Astrocyte (in vitro differentiated cells and primary cell): ENCODE results near the gene PDGFC. TPM values are rescaled to one million over a fixed set of nuclear protein-coding genes. Genes with fewer than 3 reads are reported as not detected.
A peak's percentile ranks its signal among the peaks of the same experiment; 100 is the strongest.

Source experiments
- DNase-seq: peaks from one replicate; pipeline ENCODE4 v3.0.0-alpha.2; 2010; ENCODE audit warnings: low read depth
- FAIRE-seq: peaks from 2 replicates; lab custom pipeline; 2011; peaks lifted over from hg19 to GRCh38; lab: Jason Lieb, UNC
- H2AFZ ChIP-seq: 2 replicates; pipeline ENCODE4 v1.6.0; 2012; ENCODE audit warnings: low read depth, low read length, inconsistent platforms
- H3K27ac ChIP-seq: 2 replicates; pipeline ENCODE4 v1.5.1; 2011; ENCODE audit warnings: low read depth, low read length, inconsistent platforms
- H3K27me3 ChIP-seq: 2 replicates; pipeline ENCODE4 v1.6.0; 2011; ENCODE audit warnings: low read length, inconsistent platforms; ENCODE audit not compliant: insufficient read depth
- H3K36me3 ChIP-seq: 2 replicates; pipeline ENCODE4 v1.5.1; 2011; ENCODE audit warnings: low read length, inconsistent platforms; ENCODE audit not compliant: insufficient read depth
- H3K4me1 ChIP-seq: 2 replicates; pipeline ENCODE4 v1.5.1; 2011; ENCODE audit warnings: low read length, inconsistent platforms; ENCODE audit not compliant: insufficient read depth
- H3K4me2 ChIP-seq: 2 replicates; pipeline ENCODE4 v1.6.0; 2012; ENCODE audit warnings: low read length, inconsistent platforms
- H3K4me3 ChIP-seq: 2 replicates; pipeline ENCODE4 v1.5.1; 2011; ENCODE audit warnings: low read depth, mild to moderate bottlenecking, low read length, inconsistent platforms; ENCODE audit not compliant: insufficient read depth
- H3K79me2 ChIP-seq: 2 replicates; pipeline ENCODE4 v1.6.0; 2012; ENCODE audit warnings: mild to moderate bottlenecking, low read length, inconsistent platforms; ENCODE audit not compliant: insufficient read depth
- H3K9ac ChIP-seq: 2 replicates; pipeline ENCODE4 v1.6.0; 2012; ENCODE audit warnings: mild to moderate bottlenecking, low read length, inconsistent platforms
- H3K9me3 ChIP-seq: 2 replicates; pipeline ENCODE4 v1.5.1; 2012; ENCODE audit warnings: low read depth, mild to moderate bottlenecking, low read length, inconsistent platforms; ENCODE audit not compliant: insufficient read depth
- H4K20me1 ChIP-seq: 2 replicates; pipeline ENCODE4 v1.6.0; 2012; ENCODE audit warnings: low read length, inconsistent platforms; ENCODE audit not compliant: insufficient read depth
- H3K27ac Mint-ChIP-seq: one replicate; pipeline ENCODE4 v1.8.0; 2021; ENCODE audit warnings: mild to moderate bottlenecking, mixed read lengths; ENCODE audit not compliant: unreplicated experiment
- H3K27me3 Mint-ChIP-seq: one replicate; pipeline ENCODE4 v1.8.0; 2021; ENCODE audit warnings: low read depth, mixed read lengths; ENCODE audit not compliant: unreplicated experiment
- H3K36me3 Mint-ChIP-seq: one replicate; pipeline ENCODE4 v1.8.0; 2021; ENCODE audit warnings: low read depth, mixed read lengths; ENCODE audit not compliant: unreplicated experiment
- H3K4me1 Mint-ChIP-seq: one replicate; pipeline ENCODE4 v1.8.0; 2021; ENCODE audit warnings: low read depth, mixed read lengths; ENCODE audit not compliant: unreplicated experiment
- H3K4me3 Mint-ChIP-seq: one replicate; pipeline ENCODE4 v1.8.0; 2021; ENCODE audit warnings: mild to moderate bottlenecking, moderate library complexity, mixed read lengths; ENCODE audit not compliant: unreplicated experiment
- H3K9me3 Mint-ChIP-seq: one replicate; pipeline ENCODE4 v1.8.0; 2021; ENCODE audit warnings: mild to moderate bottlenecking, mixed read lengths; ENCODE audit not compliant: unreplicated experiment
- CTCF ChIP-seq: IDR thresholded peaks from 2 replicates; pipeline ENCODE4 v1.5.1; 2011; ENCODE audit warnings: low read depth, mild to moderate bottlenecking, inconsistent platforms, low read length, moderate library complexity; ENCODE audit not compliant: insufficient read depth
- EZH2 ChIP-seq: IDR thresholded peaks from 2 replicates; pipeline ENCODE4 v1.6.1; 2012; ENCODE audit warnings: mild to moderate bottlenecking, low read length, inconsistent platforms; ENCODE audit not compliant: insufficient read depth
- total RNA-seq: library from RNA; stranded (reverse); gene quantifications from 2 replicates; pipeline ENCODE4 v1.2.1, GENCODE V29; 2021

Gene PDGFC
- total RNA-seq, 1 donor from 2014 or later: 167 TPM

- no peak for FAIRE-seq
- Mint-ChIP-seq H3K36me3 (no peaks in the 10 kb centered on the region), H3K4me1 (peaks cover 33% of the 10 kb centered on the region), H3K4me3 (no peak overlapping the region), H3K27me3 (no peaks in the 10 kb centered on the region), H3K9me3 (peaks cover 1% of the 10 kb centered on the region), H3K27ac (peak overlapping the region; percentile 60)
- DNase-seq: no peak
- Histone ChIP-seq H3K27me3 (no peaks in the 10 kb centered on the region), H3K4me1 (peaks cover under 1% of the 10 kb centered on the region), H3K4me3 (no peak overlapping the region), H3K9me3 (no peaks in the 10 kb centered on the region), H2AFZ (peak overlapping the region; percentile 30), H3K27ac (no peak overlapping the region), H3K9ac (no peak overlapping the region), H3K4me2 (no peak overlapping the region), H4K20me1 (no peaks in the 10 kb centered on the region), H3K79me2 (no peaks in the 10 kb centered on the region), H3K36me3 (no peaks in the 10 kb centered on the region)
- no peak for TF ChIP-seq EZH2
- no peak for TF ChIP-seq CTCF
These were observed 33.6 kb upstream of the PDGFC start for GRCh38 chr4:157005193-157005592.

- no peak overlapping the region for H3K9ac ChIP-seq
- no peaks in the 10 kb centered on the region for H3K36me3 Mint-ChIP-seq
- H3K36me3 ChIP-seq: no peaks in the 10 kb centered on the region
- no peak overlapping the region for H3K4me3 Mint-ChIP-seq
- no peaks in the 10 kb centered on the region for H3K27me3 ChIP-seq
- no peaks in the 10 kb centered on the region for H3K27me3 Mint-ChIP-seq
- no peak overlapping the region for H2AFZ ChIP-seq
- no peak for FAIRE-seq
- no peak overlapping the region for H3K4me3 ChIP-seq
- H3K4me2 ChIP-seq: no peak overlapping the region
- H3K9me3 Mint-ChIP-seq: peaks cover 1% of the 10 kb centered on the region
- peak overlapping the region; percentile 97 for H3K27ac Mint-ChIP-seq
- H3K27ac ChIP-seq: peak overlapping the region; percentile 21
- H3K9me3 ChIP-seq: no peaks in the 10 kb centered on the region
- peaks cover 39% of the 10 kb centered on the region for H3K4me1 Mint-ChIP-seq
- H3K4me1 ChIP-seq: peaks cover 7% of the 10 kb centered on the region
- no peak for TF ChIP-seq EZH2
- TF ChIP-seq CTCF: no peak
- H4K20me1 ChIP-seq: no peaks in the 10 kb centered on the region
- DNase-seq: peak; percentile 10
- H3K79me2 ChIP-seq: no peaks in the 10 kb centered on the region
These were observed 32.9 kb upstream of the PDGFC start for GRCh38 chr4:157004279-157005161.

- Histone ChIP-seq H3K36me3 (no peaks in the 10 kb centered on the region), H2AFZ (no peak overlapping the region), H3K4me1 (peaks cover 22% of the 10 kb centered on the region), H3K79me2 (no peaks in the 10 kb centered on the region), H4K20me1 (no peaks in the 10 kb centered on the region), H3K4me2 (peak overlapping the region; percentile 75), H3K4me3 (peak overlapping the region; percentile 1), H3K27me3 (no peaks in the 10 kb centered on the region), H3K9ac (peak overlapping the region; percentile 56), H3K27ac (peak overlapping the region; percentile 79), H3K9me3 (peaks cover 7% of the 10 kb centered on the region)
- DNase-seq (peak; percentile 99), FAIRE-seq (peak; percentile 99)
- peaks cover 44% of the 10 kb centered on the region for H3K4me1 Mint-ChIP-seq
- TF ChIP-seq CTCF (no peak), EZH2 (no peak)
- no peaks in the 10 kb centered on the region for H3K27me3 Mint-ChIP-seq
- H3K27ac Mint-ChIP-seq: peak overlapping the region; percentile 99
- peaks cover 20% of the 10 kb centered on the region for H3K9me3 Mint-ChIP-seq
- H3K36me3 Mint-ChIP-seq: peaks cover 4% of the 10 kb centered on the region
- peak overlapping the region; percentile 64 for H3K4me3 Mint-ChIP-seq
These were observed 27.5 kb upstream of the PDGFC start for GRCh38 chr4:156999175-156999517.
